ENCODE measurements around the gene ARHGEF6.

ARHGEF6 gene

DNA sequence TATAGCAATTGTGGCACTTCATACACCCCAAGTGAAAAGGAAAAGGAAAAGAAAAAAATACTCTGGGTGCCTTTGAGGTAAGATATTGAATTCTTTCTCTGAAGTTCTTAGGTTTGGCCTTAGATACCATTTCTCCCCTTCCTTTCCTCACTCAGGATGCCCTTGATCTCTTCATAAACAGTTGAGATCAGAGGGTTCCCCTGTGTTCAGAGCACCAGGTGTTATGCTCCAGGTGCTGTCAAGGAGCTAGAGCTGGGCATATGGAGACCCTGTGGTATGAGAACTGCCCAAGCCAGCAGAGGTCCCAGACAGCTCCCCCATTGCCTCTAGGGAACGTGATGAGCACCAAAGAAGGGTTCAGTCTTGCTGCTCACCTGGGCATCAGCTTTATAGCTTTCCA, 149.9 kb downstream of the ARHGEF6 start:
- Histone ChIP-seq H3K36me3 (ENCODE audit: insufficient read depth, low read length) (no peaks in the 10 kb centered on the region), H3K4me2 (ENCODE audit: low read length) (no peak overlapping the region), H3K4me1 (ENCODE audit: control insufficient read depth, insufficient read depth, low read length) (no peaks in the 10 kb centered on the region), H3K27me3 (ENCODE audit: control insufficient read depth, insufficient read depth, low read length) (peaks cover 14% of the 10 kb centered on the region), H3K9me3 (replicated peaks; ENCODE audit: low read length) (no peaks in the 10 kb centered on the region), H3K9ac (ENCODE audit: low read depth, low read length) (no peak overlapping the region), H3K4me3 (ENCODE audit: low read length) (no peak overlapping the region)

- H3K4me2 ChIP-seq (ENCODE audit: low read length), result no peak overlapping the region
- H3K9ac ChIP-seq (ENCODE audit: low read depth, low read length), result no peak overlapping the region
- no peaks in the 10 kb centered on the region for H3K9me3 ChIP-seq (replicated peaks; ENCODE audit: low read length)
- H3K36me3 ChIP-seq (ENCODE audit: insufficient read depth, low read length), result no peaks in the 10 kb centered on the region
- H3K4me1 ChIP-seq (ENCODE audit: control insufficient read depth, insufficient read depth, low read length), result no peaks in the 10 kb centered on the region
- no peak overlapping the region for H3K4me3 ChIP-seq (ENCODE audit: low read length)
- peaks cover 9% of the 10 kb centered on the region for H3K27me3 ChIP-seq (ENCODE audit: control insufficient read depth, insufficient read depth, low read length)
Measured at GRCh38 chrX:136629084-136629750, 151.5 kb downstream of the ARHGEF6 start.

DNA sequence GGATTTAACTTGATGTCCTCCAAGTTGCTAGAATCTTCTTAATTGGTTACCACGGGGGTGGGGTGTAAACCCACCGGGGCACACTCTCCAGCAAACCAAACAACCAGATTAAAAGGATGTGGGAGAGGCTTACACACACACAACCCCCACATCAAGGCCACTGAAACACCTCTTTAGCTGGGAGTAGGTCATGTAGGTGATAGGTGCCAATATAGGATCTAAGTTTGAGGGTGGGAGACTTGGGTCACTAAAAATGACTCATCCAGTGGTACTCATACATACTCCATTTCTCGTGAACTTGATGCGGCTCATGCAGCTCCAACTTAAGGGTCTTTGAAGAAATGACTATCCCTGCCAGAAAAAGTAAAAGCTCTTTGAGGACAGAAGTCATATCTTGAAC, 153.3 kb downstream of the ARHGEF6 start:
- no peak overlapping the region for H3K4me2 ChIP-seq (ENCODE audit: low read length)
- H3K36me3 ChIP-seq (ENCODE audit: insufficient read depth, low read length), result no peaks in the 10 kb centered on the region
- H3K4me1 ChIP-seq (ENCODE audit: control insufficient read depth, insufficient read depth, low read length), result no peaks in the 10 kb centered on the region
- no peaks in the 10 kb centered on the region for H3K9me3 ChIP-seq (replicated peaks; ENCODE audit: low read length)
- no peak overlapping the region for H3K4me3 ChIP-seq (ENCODE audit: low read length)
- no peak overlapping the region for H3K9ac ChIP-seq (ENCODE audit: low read depth, low read length)
- H3K27me3 ChIP-seq (ENCODE audit: control insufficient read depth, insufficient read depth, low read length), result peaks cover 15% of the 10 kb centered on the region

DNA sequence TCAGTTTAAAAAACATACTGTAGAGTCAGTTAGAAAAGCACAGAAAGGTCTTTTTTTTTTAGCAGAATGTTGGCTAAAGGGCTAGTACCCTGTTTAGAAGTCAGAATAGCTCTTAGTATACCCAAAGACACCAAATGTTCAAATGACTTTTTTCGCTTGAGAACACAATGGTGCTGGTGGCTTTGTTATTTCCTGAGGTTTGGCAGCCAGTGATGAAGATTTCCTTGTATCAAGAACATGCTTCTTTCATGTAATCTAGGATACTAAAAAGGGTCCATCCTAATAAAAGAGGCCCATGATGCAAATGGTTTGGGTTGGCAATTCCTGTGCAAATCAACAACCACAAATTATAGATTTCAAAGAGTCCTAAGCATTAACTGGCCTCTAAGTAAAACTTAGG, 153.8 kb downstream of the ARHGEF6 start:
- no peaks in the 10 kb centered on the region for H3K4me1 ChIP-seq (ENCODE audit: control insufficient read depth, insufficient read depth, low read length)
- no peaks in the 10 kb centered on the region for H3K36me3 ChIP-seq (ENCODE audit: insufficient read depth, low read length)
- no peak overlapping the region for H3K4me3 ChIP-seq (ENCODE audit: low read length)
- H3K9me3 ChIP-seq (replicated peaks; ENCODE audit: low read length), result no peaks in the 10 kb centered on the region
- peaks cover 12% of the 10 kb centered on the region for H3K27me3 ChIP-seq (ENCODE audit: control insufficient read depth, insufficient read depth, low read length)
- no peak overlapping the region for H3K4me2 ChIP-seq (ENCODE audit: low read length)
- no peak overlapping the region for H3K9ac ChIP-seq (ENCODE audit: low read depth, low read length)

DNA sequence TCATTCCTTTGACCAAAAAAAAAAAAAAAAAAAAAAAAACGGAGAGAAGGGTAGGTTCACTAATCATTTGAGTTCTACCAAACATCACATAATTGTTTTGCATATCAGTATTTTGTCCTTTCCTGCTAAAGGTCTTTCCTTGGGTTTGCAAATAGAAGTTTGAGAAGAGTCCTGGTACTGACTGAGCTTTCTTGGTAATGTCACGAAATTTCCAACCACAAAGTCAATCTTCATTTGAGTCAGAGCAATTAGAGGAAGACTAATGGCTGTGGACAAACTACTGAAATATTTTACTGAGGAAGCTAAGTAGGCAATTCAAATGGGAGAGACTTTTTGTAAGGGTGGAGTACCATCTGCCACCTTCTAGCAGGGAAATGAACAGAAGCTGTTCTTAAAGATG, 154.5 kb downstream of the ARHGEF6 start:
- H3K4me3 ChIP-seq (ENCODE audit: low read length), result no peak overlapping the region
- no peak overlapping the region for H3K9ac ChIP-seq (ENCODE audit: low read depth, low read length)
- no peaks in the 10 kb centered on the region for H3K9me3 ChIP-seq (replicated peaks; ENCODE audit: low read length)
- H3K27me3 ChIP-seq (ENCODE audit: control insufficient read depth, insufficient read depth, low read length), result peaks cover 12% of the 10 kb centered on the region
- H3K4me2 ChIP-seq (ENCODE audit: low read length), result no peak overlapping the region
- no peaks in the 10 kb centered on the region for H3K36me3 ChIP-seq (ENCODE audit: insufficient read depth, low read length)
- H3K4me1 ChIP-seq (ENCODE audit: control insufficient read depth, insufficient read depth, low read length), result no peaks in the 10 kb centered on the region

DNA sequence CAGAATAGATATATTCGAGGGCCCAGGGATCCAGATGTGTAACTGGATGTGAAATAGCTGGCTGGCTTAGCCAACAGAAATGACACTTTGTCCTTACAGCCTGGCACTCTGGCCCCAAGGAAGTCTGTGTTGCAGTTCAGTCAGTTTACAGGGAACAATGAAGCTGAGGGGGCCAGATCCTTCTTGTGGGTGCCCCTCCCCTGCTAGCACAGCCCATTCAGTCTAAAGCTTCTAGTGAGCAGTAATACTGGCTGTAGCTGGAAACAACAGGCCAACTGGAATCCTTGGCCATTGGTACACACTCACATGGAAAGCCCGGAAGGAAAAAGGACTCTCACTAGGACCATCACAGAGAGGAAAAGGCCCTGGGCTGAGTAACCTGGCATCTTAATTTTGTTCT, 155.5 kb downstream of the ARHGEF6 start:
- Histone ChIP-seq H3K4me2 (ENCODE audit: low read length) (no peak overlapping the region), H3K36me3 (ENCODE audit: insufficient read depth, low read length) (no peaks in the 10 kb centered on the region), H3K27me3 (ENCODE audit: control insufficient read depth, insufficient read depth, low read length) (peaks cover 8% of the 10 kb centered on the region), H3K9ac (ENCODE audit: low read depth, low read length) (no peak overlapping the region), H3K4me1 (ENCODE audit: control insufficient read depth, insufficient read depth, low read length) (no peaks in the 10 kb centered on the region), H3K9me3 (replicated peaks; ENCODE audit: low read length) (no peaks in the 10 kb centered on the region), H3K4me3 (ENCODE audit: low read length) (no peak overlapping the region)

DNA sequence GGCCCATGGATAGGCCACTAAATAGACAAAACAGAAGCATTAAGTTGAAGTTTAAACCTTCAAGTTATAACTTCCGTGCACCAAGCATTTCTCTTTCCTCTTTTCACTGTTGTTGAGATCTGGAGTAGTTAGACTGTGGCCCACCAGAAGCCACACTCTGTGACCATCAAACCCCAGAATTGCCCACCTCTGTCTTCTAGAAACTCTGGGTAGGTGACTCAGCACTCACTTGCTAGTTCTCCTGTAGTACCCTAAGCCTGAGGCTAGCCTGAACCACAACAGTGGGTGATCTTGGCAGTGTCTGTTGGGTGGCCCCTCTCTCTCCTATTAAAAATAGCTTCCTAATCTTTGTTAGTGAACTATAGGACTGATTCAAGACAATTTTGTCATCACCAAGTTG, 157.3 kb downstream of the ARHGEF6 start:
- no peaks in the 10 kb centered on the region for H3K36me3 ChIP-seq (ENCODE audit: insufficient read depth, low read length)
- no peak overlapping the region for H3K9ac ChIP-seq (ENCODE audit: low read depth, low read length)
- H3K4me3 ChIP-seq (ENCODE audit: low read length), result no peak overlapping the region
- H3K9me3 ChIP-seq (replicated peaks; ENCODE audit: low read length), result no peaks in the 10 kb centered on the region
- no peaks in the 10 kb centered on the region for H3K4me1 ChIP-seq (ENCODE audit: control insufficient read depth, insufficient read depth, low read length)
- no peak overlapping the region for H3K4me2 ChIP-seq (ENCODE audit: low read length)
- H3K27me3 ChIP-seq (ENCODE audit: control insufficient read depth, insufficient read depth, low read length), result peaks cover 12% of the 10 kb centered on the region

DNA sequence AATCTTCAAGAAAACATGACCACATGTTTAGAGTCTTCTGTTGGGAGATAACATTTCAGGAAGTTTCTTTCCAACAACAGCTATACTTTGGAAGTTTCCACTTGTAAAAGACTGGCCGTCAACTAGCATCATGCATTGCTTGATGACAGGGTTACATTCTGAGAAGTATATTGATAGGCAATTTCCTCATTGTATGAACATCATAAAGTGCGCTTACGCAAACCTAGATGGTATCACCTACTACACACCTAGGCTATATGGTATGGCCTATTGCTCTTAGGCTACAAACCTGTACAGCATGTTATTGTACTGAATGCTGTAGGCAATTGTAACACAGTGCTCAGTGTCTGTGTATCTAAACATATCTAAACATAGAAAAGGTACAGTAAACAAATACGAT, 158.2 kb downstream of the ARHGEF6 start:
- Histone ChIP-seq H3K27me3 (ENCODE audit: control insufficient read depth, insufficient read depth, low read length) (peaks cover 12% of the 10 kb centered on the region), H3K9me3 (replicated peaks; ENCODE audit: low read length) (no peaks in the 10 kb centered on the region), H3K4me3 (ENCODE audit: low read length) (no peak overlapping the region), H3K4me2 (ENCODE audit: low read length) (no peak overlapping the region), H3K9ac (ENCODE audit: low read depth, low read length) (no peak overlapping the region), H3K4me1 (ENCODE audit: control insufficient read depth, insufficient read depth, low read length) (no peaks in the 10 kb centered on the region), H3K36me3 (ENCODE audit: insufficient read depth, low read length) (no peaks in the 10 kb centered on the region)

- Histone ChIP-seq H3K4me1 (ENCODE audit: control insufficient read depth, insufficient read depth, low read length) (no peaks in the 10 kb centered on the region), H3K36me3 (ENCODE audit: insufficient read depth, low read length) (no peaks in the 10 kb centered on the region), H3K9ac (ENCODE audit: low read depth, low read length) (no peak overlapping the region), H3K9me3 (replicated peaks; ENCODE audit: low read length) (no peaks in the 10 kb centered on the region), H3K4me3 (ENCODE audit: low read length) (no peak overlapping the region), H3K4me2 (ENCODE audit: low read length) (no peak overlapping the region), H3K27me3 (ENCODE audit: control insufficient read depth, insufficient read depth, low read length) (peaks cover 9% of the 10 kb centered on the region)
Measured at GRCh38 chrX:136620780-136621179, 160.0 kb downstream of the ARHGEF6 start.

DNA sequence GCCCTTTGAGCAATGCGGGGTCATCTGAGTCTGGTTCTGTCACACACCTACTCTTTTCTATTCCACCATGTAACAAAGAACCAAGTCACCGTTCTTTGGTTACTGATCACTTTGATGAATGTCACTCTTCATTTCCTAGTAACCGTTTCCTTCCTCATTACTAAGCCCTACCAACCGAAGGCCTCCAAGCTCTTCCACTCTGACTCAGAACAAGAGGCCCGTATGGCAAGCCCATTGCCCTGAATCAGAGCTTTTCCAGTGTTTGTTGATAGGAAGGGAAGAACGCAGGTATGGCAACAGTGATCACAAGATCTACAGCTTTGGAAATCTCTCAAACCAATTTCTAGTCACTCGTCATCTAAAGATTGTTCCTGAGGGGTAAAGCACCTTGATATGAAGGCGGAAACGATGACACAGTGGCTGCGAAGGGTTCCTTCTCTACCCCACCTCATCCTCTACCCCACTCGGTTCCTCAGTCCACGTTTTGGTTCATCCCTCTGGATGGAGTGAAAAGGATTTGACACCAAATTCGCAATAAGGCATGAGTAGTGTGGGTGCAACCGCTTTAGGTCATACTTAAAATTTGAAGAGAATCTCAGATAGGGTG, 160.7 kb downstream of the ARHGEF6 start:
- H3K36me3 ChIP-seq (ENCODE audit: insufficient read depth, low read length), result no peaks in the 10 kb centered on the region
- H3K4me3 ChIP-seq (ENCODE audit: low read length), result no peak overlapping the region
- H3K9me3 ChIP-seq (replicated peaks; ENCODE audit: low read length), result no peaks in the 10 kb centered on the region
- H3K4me2 ChIP-seq (ENCODE audit: low read length), result no peak overlapping the region
- H3K27me3 ChIP-seq (ENCODE audit: control insufficient read depth, insufficient read depth, low read length), result peaks cover 9% of the 10 kb centered on the region
- no peaks in the 10 kb centered on the region for H3K4me1 ChIP-seq (ENCODE audit: control insufficient read depth, insufficient read depth, low read length)
- H3K9ac ChIP-seq (ENCODE audit: low read depth, low read length), result no peak overlapping the region

- H3K4me3 ChIP-seq (ENCODE audit: low read length), result no peak overlapping the region
- H3K9ac ChIP-seq (ENCODE audit: low read depth, low read length), result no peak overlapping the region
- H3K36me3 ChIP-seq (ENCODE audit: insufficient read depth, low read length), result no peaks in the 10 kb centered on the region
- no peaks in the 10 kb centered on the region for H3K9me3 ChIP-seq (replicated peaks; ENCODE audit: low read length)
- no peak overlapping the region for H3K4me2 ChIP-seq (ENCODE audit: low read length)
- H3K27me3 ChIP-seq (ENCODE audit: control insufficient read depth, insufficient read depth, low read length), result peaks cover 3% of the 10 kb centered on the region
- no peaks in the 10 kb centered on the region for H3K4me1 ChIP-seq (ENCODE audit: control insufficient read depth, insufficient read depth, low read length)
Measured at GRCh38 chrX:136616987-136617685, 163.6 kb downstream of the ARHGEF6 start.

Data from skeletal muscle satellite cell (primary cell).